Transverse colon (tissue), 4 donors: Measurements from ENCODE around the gene SERGEF. TPM values are rescaled to one million over a fixed set of nuclear protein-coding genes. Genes with fewer than 3 reads are reported as not detected.

Source experiments
- DNase-seq: peaks from one replicate; pipeline ENCODE4 v3.0.0-alpha.2; 2019
- H3K27ac ChIP-seq, 4 donors: fragments of 200-600 bp; sonication (generic); 2 replicates each; pipeline ENCODE4 v1.5.1; 2016 to 2018; ENCODE audit warnings: inconsistent platforms in 4 of 4
- H3K27me3 ChIP-seq: fragments of 200-600 bp; sonication (generic); 2 replicates; pipeline ENCODE4 v1.5.1; 2017; ENCODE audit warnings: inconsistent platforms
- H3K36me3 ChIP-seq, 4 donors: fragments of 200-600 bp; sonication (generic); 2 replicates each; pipeline ENCODE4 v1.5.1; 2017 to 2019; ENCODE audit warnings: inconsistent platforms in 4 of 4
- H3K4me1 ChIP-seq, 4 donors: fragments of 200-600 bp; sonication (generic); 2 replicates each; pipeline ENCODE4 v1.5.1; 2017 to 2020; ENCODE audit warnings: inconsistent platforms in 4 of 4
- H3K4me3 ChIP-seq, 4 donors: fragments of 200-600 bp; sonication (generic); 1 replicate in 1 of 4; 2 replicates in 3 of 4; pipeline versions ENCODE4 v1.5.1 to v1.6.1; 2017 to 2019; ENCODE audit warnings: inconsistent platforms in 4 of 4
- H3K9me3 ChIP-seq, 2 donors: fragments of 200-600 bp; sonication (generic); 2 replicates each; pipeline ENCODE4 v1.5.1; 2017 to 2019; ENCODE audit warnings: inconsistent platforms in 2 of 2
- EP300 ChIP-seq: sonication (generic); formaldehyde crosslinking; IDR thresholded peaks from one replicate; pipeline ENCODE4 v1.6.1; 2017; ENCODE audit warnings: antibody characterized with exemption, low read depth
- POLR2A ChIP-seq: fragments of 450-650 bp; IDR thresholded peaks from one replicate; pipeline ENCODE4 v1.6.1; 2016; ENCODE audit warnings: antibody characterized with exemption, mild to moderate bottlenecking, moderate library complexity
- POLR2AphosphoS5 ChIP-seq, 3 donors: sonication (generic); formaldehyde crosslinking; IDR thresholded peaks; one replicate each; pipeline ENCODE4 v1.6.1; 2016; ENCODE audit warnings: antibody characterized with exemption in 3 of 3
- WGBS, 2 donors: methylation state at CpG; one replicate each; pipeline ENCODE4 v1.1.5; 2018; ENCODE audit warnings: low coverage in 1 of 2; 5-methylcytosine and 5-hydroxymethylcytosine counted together
- in situ Hi-C, 4 donors: fragments of 200-750 bp; cut with MboI; loops; one replicate each; pipeline versions ENCODE4 v1.15.0 to v1.15.1; 2017; ENCODE audit warnings: low sequenced_read_pairs in 3 of 4, low pct_ligation_motif_present in 1 of 4, low pct_unique_long_range_greater_than_20kb in 1 of 4
- intact Hi-C: fragments of 100-400 bp; cut with DNase I; formaldehyde crosslinking; loops from one replicate; pipeline ENCODE4 v1.15.1; 2023; ENCODE audit warnings: low total_unique reads
- total RNA-seq, 4 donors: library from RNA; depleted of rRNA; stranded (reverse); fragments of >200 nt; gene quantifications; one replicate each; pipeline ENCODE4 v1.1.0, GENCODE V29; 2016
- TF ChIP-seq, protein P1 (sequence below), 5 experiments: fragments of 200-600 bp in 3 of 5; fragments of 450-650 bp in 2 of 5; sonication (generic) in 3 of 5; IDR thresholded peaks; 1 replicate in 2 of 5; 2 replicates in 3 of 5; pipeline ENCODE4 v1.5.1; 2016 to 2017; ENCODE audit warnings: antibody characterized with exemption in 5 of 5, inconsistent platforms in 3 of 5, mild to moderate bottlenecking in 2 of 5, moderate library complexity in 1 of 5

Gene SERGEF
- total RNA-seq, 4 donors from 2014 or later: 11.6 to 28.9 (median 19.1) TPM

GRCh38 chr11:17781626-17782025 lies 231.2 kb downstream of the SERGEF start:
- in situ Hi-C loops: no loop called here
- Histone ChIP-seq H3K4me1 (no peaks in the 10 kb centered on the region), H3K4me3 (no peak overlapping the region), H3K9me3 (no peaks in the 10 kb centered on the region), H3K27ac (no peak overlapping the region), H3K36me3 (no peaks in the 10 kb centered on the region), H3K27me3 (no peaks in the 10 kb centered on the region)
- 82 to 89% methylated on average over 7 to 12 of the region's 12 CpGs for WGBS, 2 donors
- no peak for DNase-seq
- intact Hi-C loops: no loop called here
- TF ChIP-seq EP300 (no peak), POLR2A (no peak), POLR2AphosphoS5 (IDR thresholded peaks at IDR 0.05) (no peak)
- TF ChIP-seq, protein P1, sequence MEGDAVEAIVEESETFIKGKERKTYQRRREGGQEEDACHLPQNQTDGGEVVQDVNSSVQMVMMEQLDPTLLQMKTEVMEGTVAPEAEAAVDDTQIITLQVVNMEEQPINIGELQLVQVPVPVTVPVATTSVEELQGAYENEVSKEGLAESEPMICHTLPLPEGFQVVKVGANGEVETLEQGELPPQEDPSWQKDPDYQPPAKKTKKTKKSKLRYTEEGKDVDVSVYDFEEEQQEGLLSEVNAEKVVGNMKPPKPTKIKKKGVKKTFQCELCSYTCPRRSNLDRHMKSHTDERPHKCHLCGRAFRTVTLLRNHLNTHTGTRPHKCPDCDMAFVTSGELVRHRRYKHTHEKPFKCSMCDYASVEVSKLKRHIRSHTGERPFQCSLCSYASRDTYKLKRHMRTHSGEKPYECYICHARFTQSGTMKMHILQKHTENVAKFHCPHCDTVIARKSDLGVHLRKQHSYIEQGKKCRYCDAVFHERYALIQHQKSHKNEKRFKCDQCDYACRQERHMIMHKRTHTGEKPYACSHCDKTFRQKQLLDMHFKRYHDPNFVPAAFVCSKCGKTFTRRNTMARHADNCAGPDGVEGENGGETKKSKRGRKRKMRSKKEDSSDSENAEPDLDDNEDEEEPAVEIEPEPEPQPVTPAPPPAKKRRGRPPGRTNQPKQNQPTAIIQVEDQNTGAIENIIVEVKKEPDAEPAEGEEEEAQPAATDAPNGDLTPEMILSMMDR (IDR thresholded peaks at IDR 0.05): no peak

GRCh38 chr11:17781221-17781620 lies 231.6 kb downstream of the SERGEF start:
- no peak for TF ChIP-seq POLR2AphosphoS5 (IDR thresholded peaks at IDR 0.05)
- TF ChIP-seq EP300: no peak
- Histone ChIP-seq H3K4me3 (no peak overlapping the region), H3K27me3 (no peaks in the 10 kb centered on the region), H3K36me3 (no peaks in the 10 kb centered on the region), H3K4me1 (no peaks in the 10 kb centered on the region), H3K27ac (no peak overlapping the region), H3K9me3 (no peaks in the 10 kb centered on the region)
- intact Hi-C loops (no loop called here), in situ Hi-C loops (no loop called here)
- WGBS, 2 donors: 93% methylated on average over 12 of the region's 12 CpGs; no CpG with 5 or more reads in 1 of the 2 donors
- DNase-seq: no peak

DNA sequence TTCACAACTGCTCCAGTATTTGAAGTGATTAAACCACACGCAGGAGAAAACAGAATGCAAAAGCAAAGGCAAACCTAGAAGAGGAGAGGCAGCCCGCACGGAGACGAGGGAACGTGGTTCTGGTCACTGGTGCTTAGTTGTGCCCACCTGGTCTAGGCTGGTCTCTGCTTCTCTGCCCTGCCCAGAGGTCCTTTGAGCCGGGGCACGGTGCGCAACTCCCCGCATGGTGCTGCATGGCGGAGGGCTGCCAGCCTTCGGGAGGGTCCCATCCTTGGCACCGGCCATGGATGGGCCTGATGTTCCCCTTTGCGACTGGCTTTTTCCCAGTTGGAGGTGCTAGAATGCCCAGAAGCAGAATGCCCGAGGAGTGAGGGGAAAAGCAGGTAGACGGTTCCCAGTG lies 232.2 kb downstream of the SERGEF start:
- Histone ChIP-seq H3K4me1 (no peaks in the 10 kb centered on the region), H3K27ac (no peak overlapping the region), H3K4me3 (no peak overlapping the region), H3K9me3 (no peaks in the 10 kb centered on the region), H3K36me3 (no peaks in the 10 kb centered on the region), H3K27me3 (no peaks in the 10 kb centered on the region)
- DNase-seq: no peak
- intact Hi-C loops: no loop called here
- in situ Hi-C loops: no loop called here
- WGBS, 2 donors: 92 to 100% methylated on average over 2 to 15 of the region's 15 CpGs
- TF ChIP-seq EP300 (no peak), POLR2AphosphoS5 (IDR thresholded peaks at IDR 0.05) (no peak)

- in situ Hi-C loops (no loop called here), intact Hi-C loops (no loop called here)
- Histone ChIP-seq H3K4me1 (no peaks in the 10 kb centered on the region), H3K4me3 (no peak overlapping the region), H3K27me3 (no peaks in the 10 kb centered on the region), H3K9me3 (no peaks in the 10 kb centered on the region), H3K27ac (no peak overlapping the region), H3K36me3 (no peaks in the 10 kb centered on the region)
- no peak for DNase-seq
- 85% methylated on average over 11 of the region's 14 CpGs; no CpG with 5 or more reads in 1 of the 2 donors for WGBS, 2 donors
- TF ChIP-seq, protein P1 (IDR thresholded peaks at IDR 0.05): no peak
- TF ChIP-seq POLR2A (no peak), POLR2AphosphoS5 (IDR thresholded peaks at IDR 0.05) (no peak), EP300 (no peak)
These were observed 232.8 kb downstream of the SERGEF start for GRCh38 chr11:17779861-17780594.

GRCh38 chr11:17778956-17779860 lies 233.6 kb downstream of the SERGEF start:
- intact Hi-C loops (no loop called here), in situ Hi-C loops (no loop called here)
- H3K27me3 ChIP-seq: no peaks in the 10 kb centered on the region

More at GRCh38 chr11:17778956-17779860, 233.6 kb downstream of the SERGEF start:
- Histone ChIP-seq H3K9me3 (no peaks in the 10 kb centered on the region), H3K36me3 (no peaks in the 10 kb centered on the region), H3K4me3 (no peak overlapping the region), H3K4me1 (no peaks in the 10 kb centered on the region), H3K27ac (no peak overlapping the region)
- no peak for DNase-seq
- TF ChIP-seq EP300 (no peak), POLR2AphosphoS5 (IDR thresholded peaks at IDR 0.05) (no peak), POLR2A (no peak)
- TF ChIP-seq, protein P1 (IDR thresholded peaks at IDR 0.05): no peak
- WGBS, 2 donors: 92 to 98% methylated on average over 7 to 40 of the region's 40 CpGs
